Hematopoietic multipotent progenitor cell treated with erythropoietin and hydrocortisone succinate and interleukin-3 and kit ligand, for 15 days (in vitro differentiated cells): ENCODE measurements around the gene CLDN4.
"Not testable (repeated sequence)": the region's sequence is repeated elsewhere in the genome, so short reads cannot be mapped to it uniquely, and the experiment has no call there.

ENCODE experiments used
- DNase-seq: peaks from one replicate; pipeline ENCODE4 v3.0.0-alpha.2; 2015; ENCODE audit warnings: low spot score

Gene CLDN4

GRCh38 chr7:73830681-73831583 lies at the start of gene CLDN4:
Gene CLDN4 (plus strand): TSS chr7:73830996. CDS start chr7:73831202, 206 bp downstream.
- DNase-seq: no peak

GRCh38 chr7:73786588-73786987 lies 44.2 kb upstream of the CLDN4 start:
- DNase-seq: no peak

GRCh38 chr7:73787786-73788048 lies 43.1 kb upstream of the CLDN4 start:
- not testable (repeated sequence) for DNase-seq

- DNase-seq: no peak
Measured at GRCh38 chr7:73789051-73789450, 41.7 kb upstream of the CLDN4 start.

- DNase-seq: not testable (repeated sequence)
Measured at GRCh38 chr7:73791170-73791690, 39.6 kb upstream of the CLDN4 start.

- DNase-seq: not testable (repeated sequence)
Measured at GRCh38 chr7:73795188-73795587, 35.6 kb upstream of the CLDN4 start.

- DNase-seq: not testable (repeated sequence)
Measured at GRCh38 chr7:73796656-73797055, 34.1 kb upstream of the CLDN4 start.

- DNase-seq: not testable (repeated sequence)
Measured at GRCh38 chr7:73797176-73797575, 33.6 kb upstream of the CLDN4 start.

GRCh38 chr7:73799282-73800141 lies 31.3 kb upstream of the CLDN4 start:
- no peak for DNase-seq

GRCh38 chr7:73801577-73801976 lies 29.2 kb upstream of the CLDN4 start:
- DNase-seq: no peak

GRCh38 chr7:73802459-73802858 lies 28.3 kb upstream of the CLDN4 start:
- no peak for DNase-seq

GRCh38 chr7:73809467-73809951 lies 21.3 kb upstream of the CLDN4 start:
- DNase-seq: no peak

- no peak for DNase-seq
Measured at GRCh38 chr7:73810998-73811360, 19.8 kb upstream of the CLDN4 start.

GRCh38 chr7:73811760-73812168 lies 19.0 kb upstream of the CLDN4 start:
- DNase-seq: peak; percentile 75

GRCh38 chr7:73812996-73813395 lies 17.8 kb upstream of the CLDN4 start:
- DNase-seq: no peak

GRCh38 chr7:73815436-73815835 lies 15.4 kb upstream of the CLDN4 start:
- no peak for DNase-seq

- DNase-seq: no peak
Measured at GRCh38 chr7:73817121-73817520, 13.7 kb upstream of the CLDN4 start.

- DNase-seq: no peak
Measured at GRCh38 chr7:73820013-73820412, 10.8 kb upstream of the CLDN4 start.

- DNase-seq: not testable (repeated sequence)
Measured at GRCh38 chr7:73821597-73822285, 9.1 kb upstream of the CLDN4 start.

GRCh38 chr7:73822319-73823173 lies 8.2 kb upstream of the CLDN4 start:
- DNase-seq: peak; percentile 43

GRCh38 chr7:73823257-73823656 lies 7.5 kb upstream of the CLDN4 start:
- no peak for DNase-seq
